ENCODE data around the gene HSPA2.
A peak's percentile ranks its signal among the peaks of the same experiment; 100 is the strongest.

HSPA2 gene

GRCh38 chr14:64540208-64541202, at the start of gene HSPA2:
HSPA2 (plus strand) TSS chr14:64540741; CDS start chr14:64540850, 109 bp downstream.
- Mint-ChIP-seq H3K27ac (peak within 1 kb of the TSS; percentile 92), H3K4me1 (ENCODE audit: low read depth) (peaks cover 24% of the 10 kb centered on the region), H3K36me3 (ENCODE audit: low read depth) (peaks cover 11% of the 10 kb centered on the region), H3K4me3 (peak within 1 kb of the TSS; percentile 94), H3K27me3 (ENCODE audit: low read depth) (peaks cover 56% of the 10 kb centered on the region), H3K9me3 (peaks cover 4% of the 10 kb centered on the region)
- peak; percentile 98 for DNase-seq (ENCODE audit: low spot score)

DNA sequence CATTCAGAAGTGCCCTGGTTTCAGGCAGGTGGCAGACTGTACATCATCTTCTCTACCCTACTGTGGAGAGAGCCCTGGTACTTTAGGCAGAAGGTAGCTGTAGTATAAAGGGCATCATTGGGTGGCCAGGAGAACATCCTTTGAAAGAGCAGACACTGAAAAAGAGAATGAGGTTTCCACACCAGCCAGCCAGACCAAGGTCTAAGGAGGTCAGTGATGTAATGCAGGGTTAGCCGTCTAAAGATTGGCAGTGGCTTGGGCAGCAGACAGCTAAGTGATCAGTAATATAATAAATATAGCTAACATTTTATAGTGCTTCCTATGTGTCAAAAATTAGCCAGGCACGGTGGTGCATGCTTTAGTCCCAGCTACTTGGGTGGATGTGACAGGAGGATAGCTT, 48.9 kb upstream of the HSPA2 start:
- Mint-ChIP-seq H3K27ac (no peak overlapping the region), H3K36me3 (ENCODE audit: low read depth) (peaks cover 51% of the 10 kb centered on the region)

DNA sequence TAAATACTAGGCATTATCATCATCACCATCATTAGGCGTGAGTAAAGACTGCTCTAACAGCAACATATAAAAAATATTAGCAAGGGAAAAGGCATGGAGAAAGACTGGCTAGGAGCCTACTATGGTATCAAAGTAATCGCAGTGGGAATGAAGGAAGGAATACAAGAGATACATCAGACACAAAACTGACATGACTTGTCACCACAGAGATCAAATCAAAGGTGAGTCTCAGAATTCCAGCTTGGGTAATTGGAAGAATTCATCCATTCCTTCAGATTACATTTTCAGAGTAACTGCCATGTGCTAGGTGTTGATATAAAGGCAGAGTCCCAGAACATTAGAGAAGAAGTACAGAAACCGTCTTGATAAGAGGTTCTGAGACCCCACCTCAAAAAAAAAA, 47.1 kb upstream of the HSPA2 start:
- Mint-ChIP-seq H3K4me3 (no peak overlapping the region), H3K4me1 (ENCODE audit: low read depth) (peaks cover 34% of the 10 kb centered on the region), H3K9me3 (no peaks in the 10 kb centered on the region), H3K27ac (no peak overlapping the region), H3K27me3 (ENCODE audit: low read depth) (no peaks in the 10 kb centered on the region), H3K36me3 (ENCODE audit: low read depth) (peaks cover 47% of the 10 kb centered on the region)
- DNase-seq (ENCODE audit: low spot score), result no peak

More for the DNA sequence above, 48.9 kb upstream of the HSPA2 start:
- H3K4me1 Mint-ChIP-seq (ENCODE audit: low read depth), result peaks cover 24% of the 10 kb centered on the region
- no peak for DNase-seq (ENCODE audit: low spot score)
- no peaks in the 10 kb centered on the region for H3K27me3 Mint-ChIP-seq (ENCODE audit: low read depth)
- H3K4me3 Mint-ChIP-seq, result no peak overlapping the region
- H3K9me3 Mint-ChIP-seq, result no peaks in the 10 kb centered on the region

DNA sequence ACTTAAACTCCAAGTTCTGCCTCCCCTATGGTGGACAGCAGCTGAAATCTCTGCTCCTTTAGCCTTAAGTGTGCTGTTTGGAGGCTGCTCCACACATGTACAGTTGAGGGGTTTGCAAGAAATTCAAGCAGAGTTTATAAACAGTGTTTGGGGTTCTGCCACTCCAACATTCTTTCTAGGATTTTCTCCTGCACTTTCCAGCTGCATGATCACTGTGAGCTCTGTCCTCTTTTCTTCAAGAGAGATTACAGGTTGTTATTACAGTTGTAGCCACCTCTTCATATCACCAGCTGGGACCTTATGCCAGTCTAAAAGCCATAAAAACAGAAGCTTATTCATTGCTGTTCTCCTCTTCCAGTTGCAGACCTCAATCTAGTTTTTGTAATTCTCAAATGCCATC, 45.3 kb upstream of the HSPA2 start:
- Mint-ChIP-seq H3K9me3 (no peaks in the 10 kb centered on the region), H3K27ac (no peak overlapping the region), H3K4me1 (ENCODE audit: low read depth) (peaks cover 43% of the 10 kb centered on the region), H3K36me3 (ENCODE audit: low read depth) (peaks cover 56% of the 10 kb centered on the region), H3K27me3 (ENCODE audit: low read depth) (no peaks in the 10 kb centered on the region), H3K4me3 (no peak overlapping the region)
- no peak for DNase-seq (ENCODE audit: low spot score)

DNA sequence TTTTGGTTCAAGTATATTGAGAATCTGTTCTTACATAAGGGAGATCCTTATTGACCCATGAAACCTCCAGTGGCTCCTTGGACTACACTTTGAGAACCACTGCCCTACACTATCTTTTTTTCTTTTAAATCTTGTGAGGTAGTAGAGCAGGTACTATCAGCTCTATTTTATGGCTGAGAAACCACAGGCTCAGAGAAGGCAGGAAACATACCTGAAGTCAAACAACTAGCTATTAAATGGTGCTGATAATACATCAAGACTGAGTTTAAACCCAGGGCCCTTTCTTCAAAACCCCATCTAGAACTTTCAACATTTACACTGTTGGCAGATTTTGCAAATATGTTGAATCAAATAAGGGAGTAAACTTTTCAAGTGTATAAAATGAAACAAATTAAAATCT, 43.8 kb upstream of the HSPA2 start:
- Mint-ChIP-seq H3K27ac (peak overlapping the region; percentile 42), H3K9me3 (no peaks in the 10 kb centered on the region), H3K27me3 (ENCODE audit: low read depth) (no peaks in the 10 kb centered on the region), H3K36me3 (ENCODE audit: low read depth) (peaks cover 46% of the 10 kb centered on the region), H3K4me1 (ENCODE audit: low read depth) (peaks cover 46% of the 10 kb centered on the region), H3K4me3 (no peak overlapping the region)
- DNase-seq (ENCODE audit: low spot score), result no peak

GRCh38 chr14:64500088-64500487, 40.5 kb upstream of the HSPA2 start:
- H3K27ac Mint-ChIP-seq, result peak overlapping the region; percentile 79
- no peaks in the 10 kb centered on the region for H3K9me3 Mint-ChIP-seq
- H3K4me1 Mint-ChIP-seq (ENCODE audit: low read depth), result peaks cover 40% of the 10 kb centered on the region
- H3K4me3 Mint-ChIP-seq, result peak overlapping the region; percentile 97
- H3K27me3 Mint-ChIP-seq (ENCODE audit: low read depth), result peaks cover 1% of the 10 kb centered on the region
- peaks cover 45% of the 10 kb centered on the region for H3K36me3 Mint-ChIP-seq (ENCODE audit: low read depth)
- no peak for DNase-seq (ENCODE audit: low spot score)

DNA sequence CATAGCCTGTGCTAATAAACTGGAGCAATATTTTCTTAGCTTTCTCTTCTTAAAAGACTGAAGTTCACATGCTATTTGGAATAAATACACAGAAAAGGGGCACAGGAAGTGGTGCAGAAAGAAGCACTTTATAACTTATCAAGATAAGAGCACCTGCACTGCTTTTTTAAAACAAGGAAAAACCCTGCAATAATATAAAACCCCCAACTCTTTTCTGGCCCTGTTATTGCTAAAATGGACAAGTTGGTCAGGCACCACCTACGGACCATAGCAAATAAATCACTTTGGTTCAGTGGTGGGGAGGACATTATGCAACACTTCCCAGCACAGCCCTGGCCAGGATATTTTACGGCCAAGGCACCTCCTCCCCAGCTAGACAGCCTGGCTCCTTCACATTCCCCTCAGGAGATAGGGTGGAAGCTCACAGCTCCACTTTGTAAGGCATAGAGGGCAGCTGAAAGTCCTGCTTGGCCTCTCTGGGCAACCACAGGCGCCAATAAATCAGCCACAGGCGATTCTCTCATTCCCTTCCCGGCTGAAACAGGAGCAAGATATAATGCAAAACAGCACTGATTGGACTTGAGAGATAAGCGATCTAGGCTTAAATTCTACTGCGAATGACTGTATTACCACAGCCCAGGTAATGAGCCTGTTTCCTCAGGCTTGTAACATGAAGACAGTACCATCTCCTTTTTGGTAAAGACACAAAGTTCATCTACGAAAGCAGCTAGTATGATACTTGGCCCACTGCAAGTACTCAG, 39.0 kb upstream of the HSPA2 start:
- Mint-ChIP-seq H3K27ac (peak overlapping the region; percentile 98), H3K27me3 (ENCODE audit: low read depth) (peaks cover 2% of the 10 kb centered on the region), H3K4me3 (peak overlapping the region; percentile 97), H3K9me3 (no peaks in the 10 kb centered on the region), H3K4me1 (ENCODE audit: low read depth) (peaks cover 44% of the 10 kb centered on the region), H3K36me3 (ENCODE audit: low read depth) (peaks cover 48% of the 10 kb centered on the region)
- DNase-seq (ENCODE audit: low spot score), result no peak

DNA sequence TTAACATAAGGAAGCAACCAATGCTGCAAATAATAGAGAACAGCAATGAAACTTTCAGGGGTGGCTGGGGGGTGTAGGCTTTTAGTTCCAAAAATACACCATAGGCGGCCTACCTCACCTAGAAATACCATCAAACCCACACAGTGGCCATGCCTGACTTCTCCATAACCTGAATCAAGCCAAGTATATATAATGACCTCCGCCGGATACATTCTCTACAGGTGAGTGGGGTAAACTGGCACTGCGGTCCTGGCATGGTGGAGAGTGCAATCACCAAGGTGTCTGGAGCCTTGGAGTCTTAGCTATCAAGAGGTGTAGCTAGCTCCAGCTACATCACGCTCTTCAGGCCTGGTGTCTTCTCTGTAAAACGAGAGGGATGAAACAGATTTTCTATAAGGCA, 38.1 kb upstream of the HSPA2 start:
- Mint-ChIP-seq H3K36me3 (ENCODE audit: low read depth) (peaks cover 51% of the 10 kb centered on the region), H3K27ac (peak overlapping the region; percentile 98), H3K27me3 (ENCODE audit: low read depth) (peaks cover 2% of the 10 kb centered on the region), H3K4me1 (ENCODE audit: low read depth) (peaks cover 44% of the 10 kb centered on the region), H3K4me3 (peak overlapping the region; percentile 97), H3K9me3 (no peaks in the 10 kb centered on the region)
- no peak for DNase-seq (ENCODE audit: low spot score)

- H3K27ac Mint-ChIP-seq, result peak overlapping the region; percentile 98
- H3K4me1 Mint-ChIP-seq (ENCODE audit: low read depth), result peaks cover 46% of the 10 kb centered on the region
- no peaks in the 10 kb centered on the region for H3K9me3 Mint-ChIP-seq
- H3K27me3 Mint-ChIP-seq (ENCODE audit: low read depth), result peaks cover 2% of the 10 kb centered on the region
- H3K4me3 Mint-ChIP-seq, result peak overlapping the region; percentile 97
- DNase-seq (ENCODE audit: low spot score), result no peak
- H3K36me3 Mint-ChIP-seq (ENCODE audit: low read depth), result peaks cover 50% of the 10 kb centered on the region
Observed at GRCh38 chr14:64502887-64503433, 37.6 kb upstream of the HSPA2 start.

GRCh38 chr14:64503434-64504309, 36.9 kb upstream of the HSPA2 start, which contains the start of gene ZBTB25:
ZBTB25 (minus strand) TSS chr14:64503838; CDS start chr14:64490533, 13,305 bp downstream.
- peak within 1 kb of the TSS; percentile 99 for H3K27ac Mint-ChIP-seq
- H3K36me3 Mint-ChIP-seq (ENCODE audit: low read depth), result peaks cover 48% of the 10 kb centered on the region
- peak within 1 kb of the TSS; percentile 97 for H3K4me3 Mint-ChIP-seq
- H3K27me3 Mint-ChIP-seq (ENCODE audit: low read depth), result peaks cover 2% of the 10 kb centered on the region
- DNase-seq (ENCODE audit: low spot score), result peak; percentile 94
- H3K9me3 Mint-ChIP-seq, result no peaks in the 10 kb centered on the region
- peaks cover 52% of the 10 kb centered on the region for H3K4me1 Mint-ChIP-seq (ENCODE audit: low read depth)

DNA sequence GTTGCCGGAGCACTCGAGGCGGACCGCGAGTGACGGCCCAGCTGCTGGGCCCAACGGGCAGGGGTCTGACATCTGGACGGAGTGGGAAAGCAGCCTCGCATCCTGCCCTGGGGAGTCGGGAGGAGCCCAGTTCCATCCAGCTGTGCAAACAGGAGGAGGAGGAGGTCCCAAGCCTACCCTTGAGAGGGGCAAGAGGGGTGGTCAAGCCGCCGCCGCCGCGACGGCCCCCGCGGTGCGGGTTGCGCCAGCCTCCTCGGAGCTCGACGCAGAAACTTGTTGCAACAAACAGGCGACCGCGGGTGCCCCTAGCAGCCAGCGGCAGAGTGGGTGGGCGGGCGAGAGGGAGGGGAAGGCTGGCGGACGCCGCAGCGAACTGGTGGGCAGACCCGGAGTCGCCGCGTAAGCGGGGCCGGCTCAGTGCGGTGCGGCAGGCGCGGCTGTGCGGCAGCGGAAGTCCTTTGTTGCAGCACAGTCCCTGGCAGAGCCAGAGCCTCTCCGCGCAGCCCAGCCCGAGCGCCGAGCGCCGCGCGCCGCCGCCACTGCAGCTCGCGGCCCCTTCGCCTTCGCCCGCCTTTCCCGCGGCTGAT, 36.1 kb upstream of the HSPA2 start, which contains the start of gene ZBTB1:
Gene ZBTB1 (plus strand): TSS at position 461 of the 587 bp plus-strand sequence. CDS start 16,735 bp downstream, outside the sequence.
- Mint-ChIP-seq H3K36me3 (ENCODE audit: low read depth) (peaks cover 46% of the 10 kb centered on the region), H3K27me3 (ENCODE audit: low read depth) (peaks cover 2% of the 10 kb centered on the region), H3K4me1 (ENCODE audit: low read depth) (peaks cover 59% of the 10 kb centered on the region), H3K27ac (peak within 1 kb of the TSS; percentile 100), H3K4me3 (peak within 1 kb of the TSS; percentile 94), H3K9me3 (no peaks in the 10 kb centered on the region)
- DNase-seq (ENCODE audit: low spot score), result peak; percentile 86

- no peaks in the 10 kb centered on the region for H3K9me3 Mint-ChIP-seq
Observed at GRCh38 chr14:64504897-64505794, 35.4 kb upstream of the HSPA2 start.

More at GRCh38 chr14:64504897-64505794, 35.4 kb upstream of the HSPA2 start:
- peak; percentile 78 for DNase-seq (ENCODE audit: low spot score)
- peak overlapping the region; percentile 94 for H3K4me3 Mint-ChIP-seq
- peak overlapping the region; percentile 100 for H3K27ac Mint-ChIP-seq
- H3K36me3 Mint-ChIP-seq (ENCODE audit: low read depth), result peaks cover 40% of the 10 kb centered on the region
- peaks cover 2% of the 10 kb centered on the region for H3K27me3 Mint-ChIP-seq (ENCODE audit: low read depth)
- H3K4me1 Mint-ChIP-seq (ENCODE audit: low read depth), result peaks cover 59% of the 10 kb centered on the region
